ENCODE data around the gene CEBPG.

CEBPG gene

GRCh38 chr19:33400856-33401682, 27.6 kb downstream of the CEBPG start:
- Histone ChIP-seq H3K36me3 (ENCODE audit: insufficient read depth, low read length) (no peaks in the 10 kb centered on the region), H3K9me3 (ENCODE audit: control insufficient read depth, insufficient read depth, low read length) (no peaks in the 10 kb centered on the region), H3K4me1 (ENCODE audit: insufficient read depth, low read length) (peaks cover 8% of the 10 kb centered on the region; the same call in 1 of the 2 replicates), H3K9ac (ENCODE audit: low read depth, low read length) (no peak overlapping the region)

- no peaks in the 10 kb centered on the region for H3K9me3 ChIP-seq (ENCODE audit: control insufficient read depth, insufficient read depth, low read length)
- no peak overlapping the region for H3K9ac ChIP-seq (ENCODE audit: low read depth, low read length)
- no peaks in the 10 kb centered on the region for H3K36me3 ChIP-seq (ENCODE audit: insufficient read depth, low read length)
- peaks cover 9% of the 10 kb centered on the region; the same call in 1 of the 2 replicates for H3K4me1 ChIP-seq (ENCODE audit: insufficient read depth, low read length)
Measured at GRCh38 chr19:33401683-33402420, 28.3 kb downstream of the CEBPG start.

DNA sequence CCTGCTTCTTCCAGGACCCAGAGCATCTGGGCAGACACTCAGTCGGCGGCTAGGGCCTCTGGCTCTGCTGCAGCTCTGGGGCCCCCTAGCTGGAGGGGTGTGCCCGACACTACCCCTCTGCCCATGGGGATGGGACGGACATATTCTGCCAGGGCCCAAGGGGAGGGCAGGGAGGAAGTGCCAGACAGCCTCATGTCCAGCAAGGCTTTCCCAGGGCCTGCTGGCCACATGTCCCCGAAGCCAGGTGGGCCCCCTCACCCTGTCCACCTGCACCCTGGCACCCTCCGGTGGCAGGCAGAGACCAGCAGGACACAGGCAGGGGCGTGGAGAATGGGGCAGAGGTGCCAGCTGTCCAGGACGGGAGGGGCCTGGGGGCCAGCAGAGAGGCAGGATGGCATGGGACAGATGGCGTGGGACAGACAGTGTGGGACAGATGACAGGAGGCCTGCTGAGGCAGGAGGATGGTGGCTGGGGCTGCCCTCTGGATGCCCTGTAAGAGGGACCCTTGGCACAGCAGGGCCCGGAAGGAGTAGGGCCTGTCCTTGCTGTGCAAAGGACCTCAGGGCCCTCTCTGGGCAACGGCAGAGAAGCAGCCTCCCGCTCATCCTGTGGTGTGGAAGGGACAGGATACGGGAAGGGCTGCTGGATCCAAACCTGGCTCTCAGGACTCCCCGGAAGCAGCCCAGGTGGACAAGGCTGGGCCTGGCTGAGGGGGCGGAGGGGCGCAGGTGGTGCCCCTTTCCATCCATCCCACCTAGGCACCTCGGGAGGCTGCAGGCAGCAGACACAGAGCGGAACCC, 29.1 kb downstream of the CEBPG start:
- H3K36me3 ChIP-seq (ENCODE audit: insufficient read depth, low read length): no peaks in the 10 kb centered on the region
- no peaks in the 10 kb centered on the region for H3K9me3 ChIP-seq (ENCODE audit: control insufficient read depth, insufficient read depth, low read length)
- H3K4me1 ChIP-seq (ENCODE audit: insufficient read depth, low read length): peaks cover 4% of the 10 kb centered on the region; the same call in 1 of the 2 replicates
- no peak overlapping the region for H3K9ac ChIP-seq (ENCODE audit: low read depth, low read length)

DNA sequence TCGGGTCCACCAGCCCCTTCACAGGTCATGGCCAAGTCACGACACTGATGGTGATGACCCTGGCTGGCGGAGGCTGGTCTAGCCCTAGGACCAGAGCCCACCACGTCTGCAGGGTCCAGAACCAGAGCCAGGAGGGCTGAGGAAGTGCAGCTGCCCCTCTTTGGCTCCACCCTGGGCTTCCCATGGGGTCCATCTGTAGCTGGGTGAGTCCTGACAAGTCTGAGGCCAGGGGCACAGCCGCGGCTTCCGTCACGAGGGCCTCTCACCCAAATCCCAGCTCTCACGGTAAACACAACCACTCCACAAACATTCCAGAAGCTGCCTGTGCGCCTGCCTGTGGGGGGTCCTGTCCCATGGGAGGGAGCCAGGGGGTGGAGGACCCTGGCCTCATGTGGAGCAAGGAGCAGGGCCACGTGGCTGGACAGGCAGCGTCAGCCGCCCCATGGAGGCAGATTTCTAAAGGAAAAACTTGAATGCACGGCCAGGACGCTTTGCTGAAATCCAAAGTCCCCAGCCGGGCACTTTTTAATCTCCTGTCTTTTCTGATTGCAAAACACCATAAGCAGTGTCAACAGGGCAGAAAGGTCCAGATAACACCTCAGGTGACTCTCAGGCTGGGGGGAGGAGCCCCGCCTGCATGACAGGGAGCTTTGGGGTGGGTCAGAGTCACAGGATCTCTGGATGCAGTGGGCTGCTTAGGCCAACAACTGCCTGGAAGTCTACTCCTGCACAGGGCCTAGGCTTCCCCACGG, 29.9 kb downstream of the CEBPG start:
- H3K4me1 ChIP-seq (ENCODE audit: insufficient read depth, low read length): peaks cover 4% of the 10 kb centered on the region; the same call in 1 of the 2 replicates
- no peaks in the 10 kb centered on the region for H3K9me3 ChIP-seq (ENCODE audit: control insufficient read depth, insufficient read depth, low read length)
- H3K9ac ChIP-seq (ENCODE audit: low read depth, low read length): no peak overlapping the region
- no peaks in the 10 kb centered on the region for H3K36me3 ChIP-seq (ENCODE audit: insufficient read depth, low read length)

GRCh38 chr19:33403973-33404304, 30.4 kb downstream of the CEBPG start:
- peaks cover 4% of the 10 kb centered on the region; the same call in 1 of the 2 replicates for H3K4me1 ChIP-seq (ENCODE audit: insufficient read depth, low read length)
- H3K36me3 ChIP-seq (ENCODE audit: insufficient read depth, low read length): no peaks in the 10 kb centered on the region
- no peaks in the 10 kb centered on the region for H3K9me3 ChIP-seq (ENCODE audit: control insufficient read depth, insufficient read depth, low read length)
- H3K9ac ChIP-seq (ENCODE audit: low read depth, low read length): no peak overlapping the region

GRCh38 chr19:33404506-33405253, 31.2 kb downstream of the CEBPG start:
- Histone ChIP-seq H3K4me1 (ENCODE audit: insufficient read depth, low read length) (peaks cover 4% of the 10 kb centered on the region; the same call in 1 of the 2 replicates), H3K36me3 (ENCODE audit: insufficient read depth, low read length) (no peaks in the 10 kb centered on the region), H3K9me3 (ENCODE audit: control insufficient read depth, insufficient read depth, low read length) (no peaks in the 10 kb centered on the region), H3K9ac (ENCODE audit: low read depth, low read length) (no peak overlapping the region)

- no peak overlapping the region for H3K9ac ChIP-seq (ENCODE audit: low read depth, low read length)
- no peaks in the 10 kb centered on the region for H3K9me3 ChIP-seq (ENCODE audit: control insufficient read depth, insufficient read depth, low read length)
- H3K4me1 ChIP-seq (ENCODE audit: insufficient read depth, low read length): peaks cover 4% of the 10 kb centered on the region; the same call in 1 of the 2 replicates
- H3K36me3 ChIP-seq (ENCODE audit: insufficient read depth, low read length): no peaks in the 10 kb centered on the region
Measured at GRCh38 chr19:33405254-33405552, 31.7 kb downstream of the CEBPG start.

GRCh38 chr19:33405553-33406461, 32.3 kb downstream of the CEBPG start:
- Histone ChIP-seq H3K4me1 (ENCODE audit: insufficient read depth, low read length) (peaks cover 4% of the 10 kb centered on the region; the same call in 1 of the 2 replicates), H3K9ac (ENCODE audit: low read depth, low read length) (no peak overlapping the region), H3K36me3 (ENCODE audit: insufficient read depth, low read length) (no peaks in the 10 kb centered on the region), H3K9me3 (ENCODE audit: control insufficient read depth, insufficient read depth, low read length) (no peaks in the 10 kb centered on the region)

DNA sequence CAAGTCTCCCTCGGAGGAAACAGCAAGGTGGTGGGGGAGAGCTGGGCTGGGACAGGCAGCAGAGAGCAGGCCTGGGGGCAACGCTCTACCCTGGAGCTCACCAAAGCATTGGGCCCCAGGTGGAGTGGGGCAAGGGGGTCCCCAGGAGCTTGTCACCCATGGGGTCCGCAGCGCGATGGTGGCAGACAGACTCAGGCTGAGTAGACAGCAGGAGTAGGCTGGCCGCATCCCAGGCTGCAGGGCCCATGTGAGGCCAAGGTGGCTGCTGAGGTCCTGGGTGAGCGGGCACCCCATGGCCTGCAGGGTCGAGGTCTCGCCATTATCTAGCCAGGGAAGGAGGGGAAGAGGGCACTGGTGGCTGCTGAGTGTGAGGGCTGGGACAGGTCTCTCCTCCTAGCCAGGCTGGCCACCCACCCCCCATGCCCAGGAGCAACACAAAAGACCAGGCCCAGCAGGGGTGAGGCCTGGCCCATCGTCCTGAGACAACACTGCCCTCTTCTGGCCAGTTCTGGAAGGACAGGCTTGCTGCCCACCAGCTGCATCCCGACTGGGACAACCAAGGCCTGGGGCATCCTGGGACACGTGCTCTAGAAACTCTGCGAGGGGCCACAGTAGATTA, 33.1 kb downstream of the CEBPG start:
- Histone ChIP-seq H3K4me1 (ENCODE audit: insufficient read depth, low read length) (peaks cover 4% of the 10 kb centered on the region; the same call in 1 of the 2 replicates), H3K9ac (ENCODE audit: low read depth, low read length) (no peak overlapping the region), H3K9me3 (ENCODE audit: control insufficient read depth, insufficient read depth, low read length) (no peaks in the 10 kb centered on the region), H3K36me3 (ENCODE audit: insufficient read depth, low read length) (no peaks in the 10 kb centered on the region; the same call in 1 of the 2 replicates)

DNA sequence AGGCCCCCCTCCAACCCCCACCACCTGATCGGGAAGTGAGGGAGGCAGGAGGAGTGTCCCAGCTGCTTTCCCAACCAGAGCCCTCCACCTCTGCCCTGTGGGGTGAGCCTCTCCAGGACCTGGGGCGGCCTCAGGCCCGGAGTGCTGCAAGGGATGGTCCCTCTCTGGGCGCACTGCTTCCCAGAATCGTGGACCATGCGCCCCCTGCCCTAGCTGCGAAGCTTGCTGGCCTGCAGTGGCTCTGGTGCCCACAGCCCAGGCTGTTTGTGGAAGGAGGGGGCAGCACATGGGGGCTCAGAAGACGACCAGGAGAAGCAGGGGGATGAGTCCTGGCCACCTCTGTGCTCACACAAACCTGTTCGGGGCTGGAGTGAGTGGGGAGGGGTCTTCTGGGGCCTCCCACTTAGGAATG, 33.6 kb downstream of the CEBPG start:
- no peaks in the 10 kb centered on the region; the same call in 1 of the 2 replicates for H3K36me3 ChIP-seq (ENCODE audit: insufficient read depth, low read length)

DNA sequence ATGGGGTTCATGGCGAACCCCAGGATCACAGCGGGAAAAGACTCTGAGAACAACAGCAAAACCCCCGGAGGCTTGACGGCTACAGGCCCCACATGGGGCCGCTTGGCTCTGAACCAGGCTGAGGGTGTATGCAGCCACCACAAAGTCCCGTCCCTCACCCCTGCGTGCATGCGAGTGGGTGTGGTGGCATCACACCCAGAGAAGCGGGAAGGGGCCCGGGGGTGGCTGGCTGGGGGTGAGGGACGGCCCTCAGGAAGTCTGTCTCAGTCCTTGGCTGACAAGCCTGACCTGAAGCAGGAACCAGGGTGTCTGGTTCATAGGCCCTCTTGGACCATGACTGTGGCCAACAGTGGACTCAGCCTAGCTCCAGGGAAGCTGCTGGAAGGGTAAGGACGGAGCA, 34.2 kb downstream of the CEBPG start:
- Histone ChIP-seq H3K36me3 (ENCODE audit: insufficient read depth, low read length) (no peaks in the 10 kb centered on the region; the same call in 1 of the 2 replicates), H3K9me3 (ENCODE audit: control insufficient read depth, insufficient read depth, low read length) (no peaks in the 10 kb centered on the region), H3K4me1 (ENCODE audit: insufficient read depth, low read length) (peaks cover 4% of the 10 kb centered on the region; the same call in 1 of the 2 replicates), H3K9ac (ENCODE audit: low read depth, low read length) (no peak overlapping the region)

More for the DNA sequence above, 33.6 kb downstream of the CEBPG start:
- no peak overlapping the region for H3K9ac ChIP-seq (ENCODE audit: low read depth, low read length)
- H3K4me1 ChIP-seq (ENCODE audit: insufficient read depth, low read length): peaks cover 4% of the 10 kb centered on the region; the same call in 1 of the 2 replicates
- H3K9me3 ChIP-seq (ENCODE audit: control insufficient read depth, insufficient read depth, low read length): no peaks in the 10 kb centered on the region

DNA sequence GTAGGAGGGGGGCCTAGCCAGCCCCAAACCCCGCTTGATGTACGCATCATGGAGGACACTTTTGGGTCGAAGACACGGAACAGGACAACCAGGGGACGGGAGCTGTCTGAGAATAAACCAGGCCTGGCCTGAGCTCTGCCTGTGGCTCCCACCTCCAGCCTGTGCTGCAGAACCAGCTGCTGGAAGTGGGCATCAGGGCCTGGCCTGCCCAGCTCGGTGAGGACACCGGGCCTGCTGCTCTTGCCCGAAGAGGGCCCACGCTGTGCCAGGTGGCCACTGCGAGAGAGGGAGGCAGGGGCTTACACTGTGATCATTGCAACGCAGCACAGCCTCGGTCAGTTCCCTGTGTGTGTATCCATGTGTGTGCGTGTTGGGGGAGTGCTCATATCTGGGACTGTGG, 34.6 kb downstream of the CEBPG start:
- Histone ChIP-seq H3K9ac (ENCODE audit: low read depth, low read length) (no peak overlapping the region), H3K4me1 (ENCODE audit: insufficient read depth, low read length) (peaks cover 4% of the 10 kb centered on the region; the same call in 1 of the 2 replicates), H3K9me3 (ENCODE audit: control insufficient read depth, insufficient read depth, low read length) (no peaks in the 10 kb centered on the region), H3K36me3 (ENCODE audit: insufficient read depth, low read length) (no peaks in the 10 kb centered on the region; the same call in 1 of the 2 replicates)

Data from ES-I3 (cell line).